Medulla oblongata (tissue), 1 donor: Measurements from ENCODE around the gene ASB4.

ENCODE experiments used
- DNase-seq: peaks from one replicate; pipeline ENCODE4 v3.0.0-alpha.2; 2015; ENCODE audit errors: extremely low spot score

The ASB4 gene

DNA sequence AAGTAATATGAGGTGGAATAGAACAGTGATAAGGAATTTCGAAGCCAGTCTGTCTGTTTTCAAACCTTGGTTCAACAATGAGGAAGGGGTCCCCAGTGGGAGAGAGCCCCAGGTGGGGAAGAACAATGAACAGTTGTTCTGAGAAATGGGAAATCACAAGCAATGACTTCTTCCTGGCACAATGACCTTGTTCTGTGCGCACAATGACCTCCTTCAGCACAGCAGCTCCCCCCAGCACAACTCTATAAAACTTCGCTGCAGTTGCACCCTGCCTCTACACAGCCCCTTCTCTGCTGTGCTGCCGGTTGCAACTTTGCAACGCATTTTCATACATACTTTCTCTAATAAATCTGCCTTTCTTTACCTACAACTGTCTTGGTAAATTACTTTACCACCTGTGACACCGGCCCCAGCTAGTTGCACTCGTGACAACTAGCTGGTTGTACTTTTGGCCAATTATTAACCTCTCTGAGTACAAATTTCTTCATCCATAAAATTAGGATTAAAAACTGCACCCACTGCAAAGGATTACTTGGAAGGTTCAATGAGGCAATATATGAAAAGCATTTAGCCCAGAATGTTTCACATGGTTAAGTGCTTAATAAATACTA lies 40.5 kb downstream of the ASB4 start:
- peak; percentile 89 for DNase-seq

DNA sequence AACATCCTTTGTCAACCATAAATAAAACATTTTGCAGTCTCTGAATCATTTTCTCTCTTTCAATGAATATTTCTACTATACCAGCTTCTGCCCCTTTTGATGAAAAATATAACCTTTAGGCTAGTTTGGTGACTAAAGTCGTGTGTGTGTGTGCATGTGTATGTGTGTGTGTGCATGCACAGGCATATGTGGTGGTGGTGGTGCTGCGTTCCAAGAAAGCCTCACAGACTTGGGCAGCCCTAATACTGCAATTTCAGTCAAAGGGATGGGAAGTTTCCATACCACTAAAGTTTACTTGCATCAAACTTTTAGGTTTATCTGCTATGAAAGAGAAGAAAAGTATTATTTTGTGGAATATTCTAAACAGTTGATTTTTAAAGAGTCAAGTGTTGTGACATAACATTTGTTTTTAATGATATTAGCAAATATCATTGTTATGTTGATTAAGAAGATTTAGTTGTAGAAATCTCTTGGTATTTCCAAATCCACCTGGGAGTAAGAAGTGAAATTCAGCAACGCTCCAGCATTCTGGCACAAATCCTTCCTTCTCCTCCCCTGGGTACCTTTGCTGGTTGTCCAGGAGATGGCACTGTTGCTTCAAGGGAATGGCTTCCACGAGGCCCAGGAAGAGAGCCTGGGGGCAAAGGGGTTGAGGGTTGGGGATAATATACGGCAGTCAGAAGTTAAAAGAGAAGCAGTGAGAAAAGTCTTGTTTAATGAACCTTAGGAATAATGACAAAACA lies 41.5 kb downstream of the ASB4 start:
- DNase-seq, result peak; percentile 93

DNA sequence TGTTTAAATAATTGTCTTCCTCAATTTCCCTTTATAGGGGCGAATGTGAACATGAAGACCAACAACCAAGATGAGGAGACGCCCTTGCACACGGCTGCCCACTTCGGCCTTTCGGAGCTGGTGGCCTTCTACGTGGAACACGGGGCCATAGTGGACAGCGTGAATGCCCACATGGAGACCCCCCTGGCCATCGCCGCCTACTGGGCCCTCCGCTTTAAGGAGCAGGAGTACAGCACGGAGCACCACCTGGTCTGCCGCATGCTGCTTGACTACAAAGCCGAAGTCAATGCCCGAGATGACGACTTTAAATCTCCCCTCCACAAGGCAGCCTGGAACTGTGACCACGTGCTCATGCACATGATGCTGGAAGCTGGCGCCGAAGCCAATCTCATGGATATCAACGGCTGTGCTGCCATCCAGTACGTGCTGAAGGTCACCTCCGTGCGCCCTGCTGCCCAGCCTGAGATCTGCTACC lies 42.1 kb downstream of the ASB4 start:
- no peak for DNase-seq

DNA sequence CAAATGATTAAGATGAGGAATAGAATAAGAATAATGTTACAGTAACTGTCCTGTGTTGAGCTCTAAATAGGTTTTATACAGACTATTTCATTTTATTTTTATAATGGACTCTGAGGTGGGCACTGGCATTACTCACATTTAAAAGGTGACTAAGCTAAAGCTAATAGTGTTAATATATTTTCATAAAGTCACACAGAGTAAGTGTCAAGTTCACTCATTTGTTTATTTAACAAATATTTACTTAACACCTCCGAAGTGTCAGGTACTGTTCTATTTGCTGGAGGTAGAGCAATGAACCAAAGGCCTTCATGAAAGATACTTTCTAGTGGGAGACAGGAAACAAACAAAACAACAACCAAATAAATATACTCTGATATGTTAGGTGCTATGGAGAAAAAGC lies 44.0 kb downstream of the ASB4 start:
- DNase-seq, result no peak

DNA sequence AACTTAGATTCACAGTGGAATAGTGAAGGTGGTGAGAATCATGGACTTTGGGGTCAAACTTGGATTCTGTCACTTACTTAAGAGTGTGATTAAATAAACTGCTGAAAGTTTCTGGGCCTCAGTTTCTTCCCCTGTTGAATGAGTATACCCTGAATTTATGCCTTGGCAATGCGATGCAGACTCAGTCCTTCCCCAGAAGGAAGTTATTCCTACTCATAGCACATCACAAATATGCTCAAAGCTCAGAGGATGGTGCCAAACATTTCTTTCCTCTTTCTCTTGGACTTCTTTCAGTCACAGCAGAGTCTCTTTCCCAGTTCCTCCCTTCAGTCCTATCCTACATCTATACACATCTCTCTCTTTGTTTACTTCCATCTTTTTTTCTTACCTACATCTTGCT lies 45.1 kb downstream of the ASB4 start:
- DNase-seq, result no peak

DNA sequence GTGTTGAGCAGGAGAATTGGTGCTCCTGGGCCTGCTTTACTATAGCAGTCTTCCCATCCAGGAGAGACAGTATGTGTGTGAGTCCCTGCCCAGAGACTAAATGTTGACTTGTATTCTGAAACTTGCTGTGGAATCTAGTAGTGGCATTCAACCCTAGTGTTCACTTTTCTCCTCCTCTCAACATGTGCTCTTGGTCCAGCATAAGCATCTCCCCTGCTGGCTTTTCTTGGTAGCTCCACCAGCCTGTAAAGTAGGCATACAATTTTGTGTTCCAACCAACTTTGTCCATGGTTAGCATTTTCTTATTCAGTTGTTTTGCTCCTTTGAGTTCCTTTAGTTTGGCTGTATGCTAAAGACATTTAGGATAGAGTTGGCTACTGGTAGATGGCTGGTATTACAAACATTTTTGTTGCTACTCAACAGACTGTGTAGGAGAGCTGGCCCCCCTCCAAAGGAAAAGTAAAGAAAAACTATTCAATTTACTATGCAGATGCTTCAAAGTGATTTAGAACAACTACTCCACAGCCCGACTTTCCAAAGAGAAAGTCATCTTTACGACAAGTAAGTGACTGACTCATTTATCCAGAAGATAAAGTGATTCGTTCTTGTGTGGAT lies 46.0 kb downstream of the ASB4 start:
- no peak for DNase-seq

DNA sequence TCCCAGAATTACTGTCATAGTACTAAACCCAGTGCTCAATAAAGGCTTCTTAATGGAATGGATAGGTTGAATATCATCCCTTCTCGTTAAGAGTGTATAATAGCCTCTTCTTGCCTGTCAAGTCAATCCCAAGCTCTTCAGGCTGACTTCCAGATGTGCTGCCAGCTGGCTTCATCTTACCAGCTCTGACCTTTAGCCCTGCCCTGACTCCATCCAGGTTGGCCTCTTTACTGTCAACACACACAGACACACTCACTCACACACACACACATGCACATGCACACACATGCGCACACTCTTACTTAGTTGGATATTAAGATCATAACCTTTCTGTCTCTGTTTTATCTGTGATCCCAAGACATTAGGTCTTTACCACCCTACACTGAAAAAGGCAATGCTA lies 49.1 kb downstream of the ASB4 start:
- no peak for DNase-seq

DNA sequence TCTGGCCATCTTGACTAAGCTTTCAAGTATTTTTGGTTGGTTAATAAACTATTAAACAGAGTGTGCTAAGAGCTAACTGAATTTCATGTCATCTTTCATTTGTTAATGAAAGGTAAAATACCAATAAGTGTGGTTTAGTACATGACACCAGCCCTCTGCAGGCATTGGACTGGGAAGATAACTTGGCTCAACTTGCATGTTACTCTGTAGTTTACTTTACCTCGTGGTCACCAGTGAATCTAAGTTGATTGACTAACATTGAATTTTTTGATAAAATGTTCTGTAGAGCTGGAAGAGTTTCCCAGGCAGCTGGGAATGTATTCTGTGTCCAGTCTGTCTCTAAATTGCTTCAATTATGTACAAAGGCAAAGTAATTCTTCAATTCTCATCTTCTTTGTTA lies 49.9 kb downstream of the ASB4 start:
- DNase-seq, result no peak

DNA sequence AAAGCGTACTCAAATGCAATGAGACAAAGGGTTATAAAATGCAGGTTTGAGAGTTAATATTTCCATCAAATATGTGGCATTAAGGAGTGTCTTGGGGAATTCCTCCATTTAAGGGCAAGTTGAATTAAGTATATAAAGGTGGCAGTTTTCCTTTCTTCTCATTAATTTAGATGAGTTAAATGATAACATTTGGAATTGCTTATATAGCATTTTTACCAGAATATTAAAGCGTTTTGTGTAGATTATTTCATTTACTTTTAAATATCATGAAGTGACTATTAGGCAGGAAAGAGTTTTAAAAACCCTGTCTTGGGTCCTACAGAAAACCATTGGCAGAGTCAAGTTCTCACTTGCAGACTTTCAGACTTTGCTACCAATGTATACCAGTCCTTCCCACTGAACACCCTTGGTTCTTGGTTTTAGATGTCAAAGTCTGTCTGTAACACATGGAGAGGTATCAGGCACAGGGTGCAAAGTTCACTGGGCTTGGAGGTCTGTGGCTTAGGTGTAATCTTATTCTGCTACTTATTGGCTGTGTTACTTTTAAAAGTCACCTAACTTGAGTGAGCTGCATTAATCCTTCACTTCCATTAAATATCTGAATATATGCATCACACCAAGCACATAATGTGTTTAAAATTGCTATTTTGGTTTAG lies 51.0 kb downstream of the ASB4 start:
- DNase-seq, result no peak

DNA sequence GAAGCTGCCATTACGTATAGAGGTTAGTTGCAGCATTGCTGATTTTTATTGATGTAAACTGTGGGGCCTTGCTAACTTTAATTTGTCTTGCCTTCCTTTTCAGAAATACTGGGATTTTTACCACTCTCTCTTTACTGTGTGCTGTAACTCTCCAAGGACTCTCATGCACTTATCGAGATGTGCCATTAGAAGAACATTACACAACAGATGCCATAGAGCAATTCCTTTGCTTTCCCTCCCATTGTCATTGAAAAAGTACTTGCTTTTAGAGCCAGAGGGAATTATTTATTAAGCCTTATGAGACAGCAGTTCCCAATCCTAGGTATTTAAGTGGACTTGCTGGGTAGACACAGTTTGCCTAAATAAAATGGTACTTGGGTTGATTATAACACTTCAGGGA lies 51.7 kb downstream of the ASB4 start:
- DNase-seq, result no peak

DNA sequence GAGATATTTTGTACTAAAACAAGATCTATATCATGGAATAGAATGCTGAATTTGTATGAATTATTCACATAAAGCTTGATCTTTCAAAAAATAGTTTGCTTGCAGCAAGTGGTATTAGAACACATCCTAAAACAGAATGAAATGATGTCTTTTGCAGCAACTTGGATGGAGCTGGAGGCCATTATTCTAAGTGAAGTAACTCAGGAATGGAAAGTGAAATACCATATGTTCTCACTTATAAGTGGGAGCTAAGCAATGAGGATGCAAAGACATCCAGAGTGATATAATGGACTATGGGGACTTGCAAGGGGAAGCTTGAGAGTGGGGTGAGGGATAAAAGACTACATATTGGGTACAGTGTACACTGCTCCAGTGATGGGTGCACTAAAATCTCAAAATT lies 53.7 kb downstream of the ASB4 start:
- no peak for DNase-seq

DNA sequence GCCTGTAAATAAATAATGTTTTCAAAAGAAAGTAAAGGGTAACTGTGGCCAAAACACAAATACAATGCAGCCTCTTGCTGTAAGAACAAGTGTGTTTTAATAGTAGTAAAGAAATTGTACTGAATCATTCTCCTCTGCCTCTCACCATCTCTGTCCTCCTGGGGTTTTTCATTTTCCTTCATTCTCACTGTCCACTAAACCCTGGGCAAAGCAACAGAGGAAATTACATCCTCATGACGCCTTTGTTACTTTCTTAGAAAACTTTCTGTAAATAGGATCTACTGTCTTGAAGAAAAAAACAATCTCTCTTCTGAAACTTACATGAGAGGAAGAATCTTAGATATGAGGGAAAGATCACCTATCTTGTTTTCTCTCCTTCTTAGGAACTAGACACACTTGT lies 54.6 kb downstream of the ASB4 start:
- DNase-seq, result no peak

DNA sequence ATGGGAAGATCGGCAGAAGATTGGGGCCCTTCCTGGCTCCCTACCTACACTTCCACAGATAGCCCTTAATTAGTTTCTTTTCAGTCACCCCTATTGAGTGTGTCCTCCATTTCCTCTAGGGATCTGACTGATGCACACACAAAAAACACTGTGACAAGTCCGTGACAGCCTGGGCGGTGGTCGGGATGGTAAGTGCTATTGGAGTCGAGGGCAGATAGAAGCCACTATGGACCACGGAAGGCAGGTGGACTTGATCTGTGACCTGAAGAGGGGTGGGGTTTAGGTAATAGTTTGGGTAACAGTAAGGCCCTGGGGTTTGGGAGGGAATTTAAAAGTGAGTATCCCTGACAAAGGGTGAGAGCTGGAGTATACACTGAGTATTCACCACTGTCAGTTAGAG lies 57.6 kb downstream of the ASB4 start:
- no peak for DNase-seq

DNA sequence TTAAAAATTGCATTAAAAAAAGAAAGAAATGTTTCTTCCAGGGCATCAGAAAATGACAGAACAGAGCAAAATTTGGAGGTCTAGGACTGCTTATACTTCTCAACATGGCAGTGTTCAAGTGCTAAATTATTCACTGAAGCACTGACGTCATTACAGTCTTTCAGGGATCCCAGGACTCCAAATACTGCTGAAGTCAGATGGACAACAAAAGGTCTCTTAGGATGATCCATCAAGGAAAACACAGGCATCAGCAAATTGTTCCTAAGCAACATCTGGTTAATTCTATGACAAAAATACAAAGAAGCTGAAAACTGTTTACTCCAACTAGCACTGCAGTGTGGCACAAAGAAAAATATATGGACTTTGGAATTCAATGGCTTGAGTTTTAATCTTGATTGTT lies 58.4 kb downstream of the ASB4 start:
- no peak for DNase-seq

DNA sequence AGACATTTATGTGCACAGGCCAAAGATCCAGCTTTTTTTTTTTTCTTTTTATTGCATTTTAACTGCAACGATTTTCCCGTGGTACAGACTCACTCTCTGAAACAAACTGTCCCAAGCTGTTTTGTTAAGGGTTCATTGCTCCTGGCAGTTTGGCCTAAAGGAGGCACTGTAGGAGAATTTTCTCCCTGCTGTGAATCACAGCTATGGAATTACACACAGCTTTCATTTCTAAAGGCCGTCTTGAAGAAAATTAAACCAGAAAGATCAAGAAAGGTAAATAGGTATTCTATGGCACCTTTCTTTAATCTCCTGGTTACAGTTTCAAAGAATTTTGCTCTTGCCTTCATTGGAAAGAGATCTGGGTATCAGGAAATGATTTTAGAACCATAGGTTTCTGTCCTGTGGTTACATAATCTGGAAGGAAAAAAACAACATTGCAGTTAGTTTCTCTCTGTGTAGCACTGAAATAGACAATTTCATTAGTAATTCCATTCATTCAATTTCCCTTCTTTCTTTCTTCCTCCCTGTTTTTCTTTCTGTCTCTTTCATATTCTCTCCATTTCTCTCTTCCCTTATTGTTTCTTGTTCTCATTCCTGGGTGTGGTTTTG lies 59.4 kb downstream of the ASB4 start:
- peak; percentile 91 for DNase-seq

DNA sequence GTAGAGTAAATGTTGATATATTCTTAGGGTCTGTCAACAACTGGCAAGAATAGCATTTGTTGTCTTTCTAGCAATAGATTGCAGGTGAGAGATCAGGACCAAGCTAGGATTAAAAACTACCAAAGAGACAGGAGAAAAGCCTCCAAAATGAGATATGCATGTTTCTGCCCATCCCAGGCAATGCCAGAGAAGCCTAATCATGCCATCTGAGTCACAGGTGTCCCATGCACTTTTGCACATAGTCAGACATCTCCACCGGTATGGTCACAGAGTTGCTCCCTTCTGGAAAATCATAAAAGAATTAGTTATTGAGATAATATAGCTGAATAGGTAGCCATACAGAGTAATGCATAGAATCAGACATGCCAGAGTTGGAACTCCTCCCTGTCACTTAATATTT lies 59.9 kb downstream of the ASB4 start:
- DNase-seq, result no peak

DNA sequence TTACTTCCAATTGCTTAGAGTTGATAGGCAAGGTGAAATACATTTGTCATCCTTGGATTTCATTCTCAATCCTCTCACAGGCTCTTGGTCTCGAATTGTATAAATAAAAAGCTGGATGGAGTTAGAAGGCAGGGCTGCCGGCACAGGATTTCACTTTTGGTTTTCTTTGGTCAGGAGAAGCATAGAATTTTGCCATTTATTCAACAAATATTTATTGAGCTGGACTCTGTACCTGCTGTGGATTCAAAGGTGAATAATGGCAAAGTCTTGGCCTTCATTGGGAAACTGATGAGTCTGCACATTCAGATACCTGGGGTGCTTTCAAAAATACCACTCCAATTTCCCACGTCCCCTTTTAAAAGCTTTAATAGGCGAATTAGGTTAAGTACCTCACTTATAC lies 60.9 kb downstream of the ASB4 start:
- peak; percentile 27 for DNase-seq

DNA sequence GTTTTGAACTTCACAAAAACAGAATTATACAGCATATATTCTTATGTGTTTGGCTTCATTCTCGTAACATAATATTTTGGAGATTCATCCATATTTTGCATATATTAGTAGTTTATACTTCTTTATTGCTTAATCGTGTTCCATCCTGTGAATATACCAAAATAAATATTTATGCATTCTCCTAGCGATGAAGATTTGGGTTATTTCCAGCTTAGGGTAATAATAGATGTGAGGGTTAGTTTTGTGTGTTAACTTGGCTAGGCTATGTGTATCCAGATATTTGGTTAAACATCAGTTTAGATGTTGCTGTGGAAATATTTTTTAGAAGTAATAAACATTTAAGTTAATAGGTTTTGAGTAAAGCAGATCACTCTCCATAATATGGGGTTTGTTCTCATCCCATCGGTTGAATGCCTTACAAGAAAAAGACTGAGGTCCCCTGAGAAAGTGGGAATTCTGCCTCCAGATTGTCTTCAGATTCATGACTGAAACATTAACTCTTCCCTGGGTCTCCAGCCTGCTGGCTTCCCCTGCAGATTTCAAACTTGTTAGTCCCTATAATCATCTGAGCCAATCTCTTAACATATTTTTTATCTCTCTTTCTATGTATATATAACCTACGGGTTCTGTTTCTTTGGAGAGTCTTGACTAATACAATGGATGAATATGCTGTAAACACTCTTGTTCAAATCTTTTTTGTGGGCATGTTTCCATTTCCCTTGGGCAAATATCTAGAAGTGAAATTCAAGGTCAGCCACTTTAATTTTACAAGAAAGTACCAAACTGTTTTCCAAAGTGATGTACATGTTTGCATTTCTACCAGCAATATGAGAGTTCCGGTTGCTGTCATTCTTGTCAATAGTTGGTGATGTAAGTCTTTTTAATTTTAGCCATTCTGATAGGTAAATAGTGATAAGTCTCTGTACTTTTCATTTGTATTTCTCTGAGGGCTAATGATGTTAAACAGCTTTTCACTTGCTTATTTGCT lies 61.9 kb downstream of the ASB4 start:
- peak; percentile 40 for DNase-seq

DNA sequence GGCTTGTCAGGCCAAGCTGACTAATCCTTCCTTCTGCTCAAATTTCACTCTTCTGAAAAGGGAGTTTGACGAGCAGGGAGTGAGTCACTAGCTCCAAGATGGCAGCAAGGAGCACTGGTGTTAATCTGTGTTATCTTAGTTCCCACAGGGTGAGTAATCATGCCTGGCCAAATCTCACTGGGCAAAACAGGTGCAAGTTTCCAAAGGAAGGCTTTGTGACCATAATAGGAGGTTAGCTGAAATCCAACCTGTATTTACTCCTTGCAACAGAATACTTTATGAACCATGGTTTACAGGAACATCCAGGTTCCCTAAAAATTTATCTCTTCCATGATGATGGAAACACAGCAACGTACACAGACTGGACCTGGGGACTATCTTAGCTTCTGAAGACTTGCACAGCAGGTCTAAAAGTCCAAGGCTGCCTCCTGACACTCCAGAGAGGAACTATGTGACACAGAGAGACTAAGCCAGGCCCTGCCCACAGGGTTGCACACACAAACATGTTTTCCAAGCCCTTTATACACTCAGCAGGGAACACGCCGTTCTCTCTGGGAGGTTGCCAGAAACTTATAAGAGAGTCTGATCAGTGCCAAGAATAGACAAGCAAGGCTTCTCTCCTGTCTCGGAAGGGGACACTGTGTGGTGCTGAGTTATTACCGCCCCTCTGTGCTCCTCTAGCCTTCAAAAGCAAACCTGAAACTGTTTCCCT lies 64.2 kb downstream of the ASB4 start:
- peak; percentile 90 for DNase-seq

DNA sequence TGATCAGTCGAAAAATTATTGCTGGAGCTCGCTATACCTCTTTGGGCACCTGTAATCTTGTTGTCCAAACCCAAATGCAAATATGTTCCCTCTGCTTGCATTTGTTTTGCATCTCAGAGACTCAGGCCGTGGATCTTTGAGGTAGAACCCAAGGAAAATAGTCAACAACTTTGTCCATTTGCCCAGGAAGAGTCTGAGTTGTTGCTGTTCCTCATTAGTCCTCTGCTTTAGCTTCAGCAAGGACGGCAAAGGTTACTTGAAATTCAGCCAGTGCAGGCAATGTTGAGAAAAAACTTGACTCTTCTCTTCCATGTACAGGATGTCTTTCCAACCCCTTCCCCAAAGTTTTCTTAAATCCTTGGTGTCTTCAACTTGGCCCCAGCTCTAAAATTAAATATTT lies 64.8 kb downstream of the ASB4 start:
- no peak for DNase-seq
